A673 (cell line): ENCODE data around the gene SLC6A9.

Experiments used
- EZH2 ChIP-seq: fragments of 200-600 bp; sonication (generic); IDR thresholded peaks from 2 replicates; pipeline ENCODE4 v1.6.1; 2017; ENCODE audit warnings: borderline replicate concordance, low read depth, mild to moderate bottlenecking, mixed read lengths, antibody characterized with exemption, low read length; ENCODE audit not compliant: poor library complexity, severe bottlenecking
- TF ChIP-seq, protein P1 (sequence below): fragments of 300-800, 200-600 bp; sonication (generic); conservative IDR thresholded peaks from 2 replicates; pipeline ENCODE4 v1.5.1; 2017; ENCODE audit warnings: low read depth, mild to moderate bottlenecking, antibody characterized with exemption, low read length, moderate library complexity, mixed read lengths

DNA sequence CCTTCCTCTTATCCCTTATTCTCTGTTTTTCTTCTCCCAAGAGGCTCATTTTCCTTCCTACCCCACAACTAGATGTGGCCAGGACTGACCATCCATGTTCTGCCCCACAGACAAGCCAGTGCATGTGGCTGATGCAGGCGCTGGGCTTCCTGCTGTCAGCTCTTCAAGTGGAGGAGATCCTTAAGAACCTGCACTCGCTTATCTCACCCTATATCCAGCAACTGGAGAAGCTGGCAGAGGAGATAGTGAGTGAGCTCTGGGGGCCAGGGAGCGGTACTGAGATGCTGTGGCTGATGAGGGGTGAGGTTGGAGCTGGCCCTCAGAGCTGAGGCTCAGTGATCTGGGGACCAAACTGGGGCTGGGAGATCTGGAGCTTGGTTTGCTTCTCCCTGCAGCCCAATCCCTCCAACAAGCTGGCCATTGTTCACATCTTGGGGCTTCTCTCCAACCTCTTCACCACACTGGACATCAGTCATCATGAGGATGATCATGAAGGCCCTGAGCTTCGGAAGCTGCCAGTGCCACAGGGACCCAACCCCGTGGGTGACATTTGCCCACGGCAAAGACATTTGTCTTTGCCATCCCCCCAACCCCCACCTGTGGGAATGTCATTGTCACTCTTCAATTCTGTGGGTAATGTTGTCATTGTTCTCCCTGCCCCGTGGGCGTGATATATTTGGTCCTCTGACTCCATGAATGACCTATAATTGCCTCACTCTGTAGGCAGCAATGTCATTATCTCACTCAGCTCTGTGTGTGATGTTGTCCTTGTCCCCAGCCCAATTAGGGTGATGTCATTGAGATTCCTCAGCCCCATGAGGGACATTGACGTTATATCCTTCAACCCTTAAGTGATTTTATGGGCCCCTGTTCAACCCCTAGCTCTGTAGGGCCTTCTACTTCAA is 72.7 kb downstream of the SLC6A9 start:
- TF ChIP-seq, protein P1, sequence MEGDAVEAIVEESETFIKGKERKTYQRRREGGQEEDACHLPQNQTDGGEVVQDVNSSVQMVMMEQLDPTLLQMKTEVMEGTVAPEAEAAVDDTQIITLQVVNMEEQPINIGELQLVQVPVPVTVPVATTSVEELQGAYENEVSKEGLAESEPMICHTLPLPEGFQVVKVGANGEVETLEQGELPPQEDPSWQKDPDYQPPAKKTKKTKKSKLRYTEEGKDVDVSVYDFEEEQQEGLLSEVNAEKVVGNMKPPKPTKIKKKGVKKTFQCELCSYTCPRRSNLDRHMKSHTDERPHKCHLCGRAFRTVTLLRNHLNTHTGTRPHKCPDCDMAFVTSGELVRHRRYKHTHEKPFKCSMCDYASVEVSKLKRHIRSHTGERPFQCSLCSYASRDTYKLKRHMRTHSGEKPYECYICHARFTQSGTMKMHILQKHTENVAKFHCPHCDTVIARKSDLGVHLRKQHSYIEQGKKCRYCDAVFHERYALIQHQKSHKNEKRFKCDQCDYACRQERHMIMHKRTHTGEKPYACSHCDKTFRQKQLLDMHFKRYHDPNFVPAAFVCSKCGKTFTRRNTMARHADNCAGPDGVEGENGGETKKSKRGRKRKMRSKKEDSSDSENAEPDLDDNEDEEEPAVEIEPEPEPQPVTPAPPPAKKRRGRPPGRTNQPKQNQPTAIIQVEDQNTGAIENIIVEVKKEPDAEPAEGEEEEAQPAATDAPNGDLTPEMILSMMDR: no peak
- TF ChIP-seq EZH2: no peak
